Effector CD4-positive, alpha-beta T cell (primary cell): Measurements from ENCODE around the gene STX10.
"Not testable (repeated sequence)": the region's sequence is repeated elsewhere in the genome, so short reads cannot be mapped to it uniquely, and the experiment has no call there.

Experiments used
- DNase-seq: peaks from one replicate; pipeline ENCODE4 v3.0.0-alpha.2; 2020
- total RNA-seq: gene quantifications from one replicate; lab custom pipeline; 2026; lab: John Stamatoyannopoulos, UW

Gene STX10
- total RNA-seq = 28.1 reads per million, percentile 55 among the genes with 10 or more reads in this experiment

GRCh38 chr19:13150187-13150930 is at the start of gene STX10, which contains the start of gene IER2:
TSS of gene STX10 (minus strand) at chr19:13150375. CDS start at chr19:13150173, 202 bp downstream.
TSS of gene IER2 (plus strand) at chr19:13150411. CDS start at chr19:13153187, 2,776 bp downstream.
- peak; percentile 91 for DNase-seq

GRCh38 chr19:13198634-13199033 is 48.5 kb upstream of the STX10 start:
- no peak for DNase-seq

- DNase-seq = peak; percentile 43
Observed at GRCh38 chr19:13195678-13196077, 45.5 kb upstream of the STX10 start.

- DNase-seq = no peak
Observed at GRCh38 chr19:13190781-13191540, 40.8 kb upstream of the STX10 start.

- no peak for DNase-seq
Observed at GRCh38 chr19:13189600-13189999, 39.4 kb upstream of the STX10 start.

- DNase-seq = no peak
Observed at GRCh38 chr19:13187419-13187818, 37.2 kb upstream of the STX10 start.

- not testable (repeated sequence) for DNase-seq
Observed at GRCh38 chr19:13186688-13187087, 36.5 kb upstream of the STX10 start.

- not testable (repeated sequence) for DNase-seq
Observed at GRCh38 chr19:13185763-13186657, 35.8 kb upstream of the STX10 start.

- not testable (repeated sequence) for DNase-seq
Observed at GRCh38 chr19:13184926-13185325, 34.8 kb upstream of the STX10 start.

GRCh38 chr19:13181747-13182388 is 31.7 kb upstream of the STX10 start:
- no peak for DNase-seq

GRCh38 chr19:13178291-13178690 is 28.1 kb upstream of the STX10 start:
- DNase-seq = not testable (repeated sequence)

GRCh38 chr19:13177584-13177983 is 27.4 kb upstream of the STX10 start:
- DNase-seq = not testable (repeated sequence)

- no peak for DNase-seq
Observed at GRCh38 chr19:13176345-13176744, 26.2 kb upstream of the STX10 start.

GRCh38 chr19:13173139-13173737 is 23.1 kb upstream of the STX10 start:
- no peak for DNase-seq

GRCh38 chr19:13172346-13173138 is 22.4 kb upstream of the STX10 start:
- DNase-seq = peak; percentile 72

- no peak for DNase-seq
Observed at GRCh38 chr19:13171146-13171545, 21.0 kb upstream of the STX10 start.

- no peak for DNase-seq
Observed at GRCh38 chr19:13169769-13170168, 19.6 kb upstream of the STX10 start.

- DNase-seq = not testable (repeated sequence)
Observed at GRCh38 chr19:13166151-13166550, 16.0 kb upstream of the STX10 start.

- no peak for DNase-seq
Observed at GRCh38 chr19:13165162-13165997, 15.2 kb upstream of the STX10 start.
